Stomach (tissue), 9 donors: Measurements from ENCODE around the gene CACNA1G. TPM values are rescaled to one million over a fixed set of nuclear protein-coding genes. Genes with fewer than 3 reads are reported as not detected.

Source experiments
- DNase-seq, 2 donors: peaks; one replicate each; pipeline versions ENCODE4 v3.0.0 to v3.0.0-alpha.2; 2013 to 2019
- H3K27ac ChIP-seq, 5 donors: fragments of 200-600 bp in 4 of 5; sonication (generic) in 4 of 5; one replicate each; pipeline ENCODE4 v1.5.1; 2013 to 2019; ENCODE audit warnings: mild to moderate bottlenecking in 1 of 5, moderate library complexity in 1 of 5
- H3K27me3 ChIP-seq, 3 donors: fragments of 200-600 bp; sonication (generic); one replicate each; pipeline ENCODE4 v1.5.1; 2017 to 2019; ENCODE audit warnings: mixed run types in 1 of 3
- H3K36me3 ChIP-seq, 4 donors: fragments of 200-600 bp; sonication (generic); 1 replicate in 3 of 4; 2 replicates in 1 of 4; pipeline ENCODE4 v1.5.1; 2016 to 2019
- H3K4me1 ChIP-seq, 4 donors: fragments of 200-600 bp; sonication (generic); one replicate each; pipeline ENCODE4 v1.5.1; 2016 to 2019
- H3K4me3 ChIP-seq, 4 donors: fragments of 200-600 bp; sonication (generic) in 3 of 4; one replicate each; pipeline ENCODE4 v1.5.1; 2016 to 2019; ENCODE audit warnings: mild to moderate bottlenecking in 1 of 4
- H3K9me3 ChIP-seq, 4 donors: fragments of 200-600 bp; sonication (generic); one replicate each; pipeline ENCODE4 v1.5.1; 2016 to 2019
- CTCF ChIP-seq, 7 experiments: fragments of 450-650 bp in 4 of 7; fragments of 200-600 bp in 3 of 7; sonication (generic) in 3 of 7; IDR thresholded peaks; one replicate each; pipeline ENCODE4 v1.5.1; 2016 to 2019; ENCODE audit warnings: antibody characterized with exemption in 7 of 7, control low read depth in 2 of 7, mild to moderate bottlenecking in 1 of 7
- EP300 ChIP-seq: sonication (generic); formaldehyde crosslinking; IDR thresholded peaks from one replicate; pipeline ENCODE4 v1.6.1; 2017; ENCODE audit warnings: antibody characterized with exemption
- POLR2A ChIP-seq, 4 donors: fragments of 450-650 bp; IDR thresholded peaks; one replicate each; pipeline ENCODE4 v1.6.1; 2016; ENCODE audit warnings: antibody characterized with exemption in 4 of 4, control low read depth in 2 of 4, mild to moderate bottlenecking in 1 of 4, moderate library complexity in 1 of 4
- POLR2AphosphoS5 ChIP-seq, 3 donors: sonication (generic); formaldehyde crosslinking; IDR thresholded peaks; one replicate each; pipeline ENCODE4 v1.6.1; 2016; ENCODE audit warnings: antibody characterized with exemption in 3 of 3
- WGBS, 5 donors: extraction: QIAGEN DNeasy Blood & Tissue Kit in 3 of 5; methylation state at CpG; one replicate each; pipeline versions ENCODE4 v1.1.5 to v1.1.7; 2013 to 2018; 5-methylcytosine and 5-hydroxymethylcytosine counted together
- intact Hi-C: fragments of 100-400 bp; cut with DNase I; formaldehyde crosslinking; loops from one replicate; pipeline ENCODE4 v1.15.1; 2023; ENCODE audit warnings: low total_unique reads
- polyA plus RNA-seq, 3 donors: library from polyadenylated mRNA; stranded (reverse); fragments of 200-250 nt; gene quantifications; one replicate each; pipeline ENCODE4 v1.2.3, GENCODE V29; 2013
- total RNA-seq, 5 donors: library from RNA; depleted of rRNA; stranded (reverse); fragments of >200 nt; gene quantifications; one replicate each; pipeline versions ENCODE4 v1.1.0 to v1.2.3, GENCODE V29; 2014 to 2016
- donor health status: healthy with polysubstance abuse.
- donor health status: Bipolar disorder and iron deficiency.
- donor health status: healthy.

CACNA1G gene
- total and polyA plus RNA-seq, 8 donors = 0.06 to 3.7 (median 1.1) TPM; not detected in 4

GRCh38 chr17:50558091-50558490 is 2.4 kb upstream of the CACNA1G start:
- TF ChIP-seq EP300 (no peak), POLR2AphosphoS5 (IDR thresholded peaks at IDR 0.05) (no peak), CTCF (IDR thresholded peaks at IDR 0.05) (no peak), POLR2A (IDR thresholded peaks at IDR 0.05) (no peak)

GRCh38 chr17:50558581-50558940 is 2.0 kb upstream of the CACNA1G start:
- H3K27me3 ChIP-seq = peaks cover 6 to 65% (median 50%) of the 10 kb centered on the region in 3 donors
- H3K4me3 ChIP-seq = peak overlapping the region in 3 of 4 donors; percentile 24 to 76 (median 55)
- H3K9me3 ChIP-seq = no peaks in the 10 kb centered on the region
- peaks cover 37 to 57% (median 43%) of the 10 kb centered on the region in 4 donors for H3K4me1 ChIP-seq
- no peak for DNase-seq
- peaks cover 3 to 24% (median 18%) of the 10 kb centered on the region in 4 donors for H3K36me3 ChIP-seq
- 14 to 25% (median 19%) methylated on average over 18 of the region's 18 CpGs for WGBS, 5 donors
- TF ChIP-seq POLR2AphosphoS5 (IDR thresholded peaks at IDR 0.05) (no peak), CTCF (IDR thresholded peaks at IDR 0.05) (no peak), POLR2A (IDR thresholded peaks at IDR 0.05) (no peak), EP300 (no peak)
- no peak overlapping the region for H3K27ac ChIP-seq
- intact Hi-C loops = no loop called here

More at GRCh38 chr17:50558091-50558490, 2.4 kb upstream of the CACNA1G start:
- H3K4me3 ChIP-seq = no peak overlapping the region
- WGBS, 5 donors = 60 to 81% (median 78%) methylated on average over 4 of the region's 4 CpGs
- intact Hi-C loops = no loop called here
- no peak for DNase-seq
- peaks cover 6 to 60% (median 45%) of the 10 kb centered on the region in 3 donors for H3K27me3 ChIP-seq
- peaks cover 3 to 25% (median 18%) of the 10 kb centered on the region in 4 donors for H3K36me3 ChIP-seq
- H3K27ac ChIP-seq = no peak overlapping the region
- H3K9me3 ChIP-seq = no peaks in the 10 kb centered on the region
- peaks cover 37 to 57% (median 43%) of the 10 kb centered on the region in 4 donors for H3K4me1 ChIP-seq

GRCh38 chr17:50558941-50559614 is 1.4 kb upstream of the CACNA1G start:
- Histone ChIP-seq H3K9me3 (no peaks in the 10 kb centered on the region), H3K27me3 (peaks cover 6 to 70% (median 53%) of the 10 kb centered on the region in 3 donors), H3K36me3 (peaks cover 3 to 20% (median 16%) of the 10 kb centered on the region in 4 donors), H3K4me1 (peaks cover 37 to 58% (median 43%) of the 10 kb centered on the region in 4 donors), H3K27ac (no peak overlapping the region), H3K4me3 (peak overlapping the region; percentile 20 to 76 (median 40))
- DNase-seq = peak in 1 of 2 donors; percentile 65
- TF ChIP-seq CTCF (IDR thresholded peaks at IDR 0.05) (no peak), EP300 (no peak), POLR2A (IDR thresholded peaks at IDR 0.05) (no peak), POLR2AphosphoS5 (IDR thresholded peaks at IDR 0.05) (no peak)
- intact Hi-C loops = no loop called here
- 1 to 5% (median 3%) methylated on average over 37 to 55 of the region's 55 CpGs for WGBS, 5 donors

- no peaks in the 10 kb centered on the region for H3K9me3 ChIP-seq
- DNase-seq = peak; percentile 53 to 88
- H3K36me3 ChIP-seq = peaks cover 3 to 15% (median 14%) of the 10 kb centered on the region in 4 donors
- peaks cover 40 to 65% (median 47%) of the 10 kb centered on the region in 4 donors for H3K4me1 ChIP-seq
- 2 to 6% (median 4%) methylated on average over 20 to 27 of the region's 27 CpGs for WGBS, 5 donors
- H3K4me3 ChIP-seq = peak overlapping the region; percentile 55 to 76 (median 58)
- TF ChIP-seq POLR2A (IDR thresholded peaks at IDR 0.05) (no peak), POLR2AphosphoS5 (IDR thresholded peaks at IDR 0.05) (no peak), CTCF (IDR thresholded peaks at IDR 0.05) (no peak), EP300 (no peak)
- no peak overlapping the region for H3K27ac ChIP-seq
- intact Hi-C loops = no loop called here
- peaks cover 6 to 76% (median 60%) of the 10 kb centered on the region in 3 donors for H3K27me3 ChIP-seq
Observed at GRCh38 chr17:50559674-50560184, 786 bp upstream of the CACNA1G start.
